Neural cell (in vitro differentiated cells): ENCODE measurements around the gene GLS.

ENCODE experiments used
- EP300 ChIP-seq: fragments of 450-650 bp; conservative IDR thresholded peaks from 2 replicates; pipeline ENCODE4 v1.6.1; 2014; ENCODE audit warnings: antibody characterized with exemption, mild to moderate bottlenecking, moderate library complexity; ENCODE audit not compliant: poor library complexity, severe bottlenecking
- EZH2 ChIP-seq: fragments of 200-600, 300-800 bp; shearing (Covaris generic), sonication (generic); IDR thresholded peaks from 2 replicates; pipeline ENCODE4 v1.6.1; 2014; ENCODE audit warnings: antibody characterized with exemption, low read length, borderline replicate concordance, mild to moderate bottlenecking; ENCODE audit not compliant: insufficient read depth, poor library complexity, severe bottlenecking
- MXI1 ChIP-seq: fragments of 450-650 bp; conservative IDR thresholded peaks from 2 replicates; pipeline ENCODE4 v1.6.1; 2014; ENCODE audit warnings: antibody characterized with exemption, mild to moderate bottlenecking; ENCODE audit not compliant: poor library complexity, severe bottlenecking
- POLR2AphosphoS5 ChIP-seq: IDR thresholded peaks from 2 replicates; pipeline ENCODE4 v1.6.1; 2012
- RAD21 ChIP-seq: fragments of 450-650 bp; conservative IDR thresholded peaks from 2 replicates; pipeline ENCODE4 v1.6.1; 2014; ENCODE audit warnings: antibody characterized with exemption, mild to moderate bottlenecking, moderate library complexity
- SMC3 ChIP-seq: fragments of 450-650 bp; conservative IDR thresholded peaks from 2 replicates; pipeline ENCODE4 v1.6.1; 2014; ENCODE audit warnings: antibody characterized with exemption, mild to moderate bottlenecking, moderate library complexity; ENCODE audit not compliant: poor library complexity
- TF ChIP-seq, protein P1 (sequence below): fragments of 450-650 bp; IDR thresholded peaks from 2 replicates; pipeline ENCODE4 v1.5.1; 2014; ENCODE audit warnings: antibody characterized with exemption, mild to moderate bottlenecking, moderate library complexity; ENCODE audit not compliant: poor library complexity, severe bottlenecking
- TF ChIP-seq, protein P2 (sequence below): IDR thresholded peaks from 2 replicates; pipeline ENCODE4 v1.6.1; 2012; ENCODE audit warnings: borderline replicate concordance

GRCh38 chr2:190976521-190976920, 95.9 kb downstream of the GLS start:
- TF ChIP-seq, protein P1, sequence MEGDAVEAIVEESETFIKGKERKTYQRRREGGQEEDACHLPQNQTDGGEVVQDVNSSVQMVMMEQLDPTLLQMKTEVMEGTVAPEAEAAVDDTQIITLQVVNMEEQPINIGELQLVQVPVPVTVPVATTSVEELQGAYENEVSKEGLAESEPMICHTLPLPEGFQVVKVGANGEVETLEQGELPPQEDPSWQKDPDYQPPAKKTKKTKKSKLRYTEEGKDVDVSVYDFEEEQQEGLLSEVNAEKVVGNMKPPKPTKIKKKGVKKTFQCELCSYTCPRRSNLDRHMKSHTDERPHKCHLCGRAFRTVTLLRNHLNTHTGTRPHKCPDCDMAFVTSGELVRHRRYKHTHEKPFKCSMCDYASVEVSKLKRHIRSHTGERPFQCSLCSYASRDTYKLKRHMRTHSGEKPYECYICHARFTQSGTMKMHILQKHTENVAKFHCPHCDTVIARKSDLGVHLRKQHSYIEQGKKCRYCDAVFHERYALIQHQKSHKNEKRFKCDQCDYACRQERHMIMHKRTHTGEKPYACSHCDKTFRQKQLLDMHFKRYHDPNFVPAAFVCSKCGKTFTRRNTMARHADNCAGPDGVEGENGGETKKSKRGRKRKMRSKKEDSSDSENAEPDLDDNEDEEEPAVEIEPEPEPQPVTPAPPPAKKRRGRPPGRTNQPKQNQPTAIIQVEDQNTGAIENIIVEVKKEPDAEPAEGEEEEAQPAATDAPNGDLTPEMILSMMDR, result no peak
- no peak for TF ChIP-seq RAD21
- TF ChIP-seq POLR2AphosphoS5, result no peak
- no peak for TF ChIP-seq MXI1
- TF ChIP-seq, protein P2, sequence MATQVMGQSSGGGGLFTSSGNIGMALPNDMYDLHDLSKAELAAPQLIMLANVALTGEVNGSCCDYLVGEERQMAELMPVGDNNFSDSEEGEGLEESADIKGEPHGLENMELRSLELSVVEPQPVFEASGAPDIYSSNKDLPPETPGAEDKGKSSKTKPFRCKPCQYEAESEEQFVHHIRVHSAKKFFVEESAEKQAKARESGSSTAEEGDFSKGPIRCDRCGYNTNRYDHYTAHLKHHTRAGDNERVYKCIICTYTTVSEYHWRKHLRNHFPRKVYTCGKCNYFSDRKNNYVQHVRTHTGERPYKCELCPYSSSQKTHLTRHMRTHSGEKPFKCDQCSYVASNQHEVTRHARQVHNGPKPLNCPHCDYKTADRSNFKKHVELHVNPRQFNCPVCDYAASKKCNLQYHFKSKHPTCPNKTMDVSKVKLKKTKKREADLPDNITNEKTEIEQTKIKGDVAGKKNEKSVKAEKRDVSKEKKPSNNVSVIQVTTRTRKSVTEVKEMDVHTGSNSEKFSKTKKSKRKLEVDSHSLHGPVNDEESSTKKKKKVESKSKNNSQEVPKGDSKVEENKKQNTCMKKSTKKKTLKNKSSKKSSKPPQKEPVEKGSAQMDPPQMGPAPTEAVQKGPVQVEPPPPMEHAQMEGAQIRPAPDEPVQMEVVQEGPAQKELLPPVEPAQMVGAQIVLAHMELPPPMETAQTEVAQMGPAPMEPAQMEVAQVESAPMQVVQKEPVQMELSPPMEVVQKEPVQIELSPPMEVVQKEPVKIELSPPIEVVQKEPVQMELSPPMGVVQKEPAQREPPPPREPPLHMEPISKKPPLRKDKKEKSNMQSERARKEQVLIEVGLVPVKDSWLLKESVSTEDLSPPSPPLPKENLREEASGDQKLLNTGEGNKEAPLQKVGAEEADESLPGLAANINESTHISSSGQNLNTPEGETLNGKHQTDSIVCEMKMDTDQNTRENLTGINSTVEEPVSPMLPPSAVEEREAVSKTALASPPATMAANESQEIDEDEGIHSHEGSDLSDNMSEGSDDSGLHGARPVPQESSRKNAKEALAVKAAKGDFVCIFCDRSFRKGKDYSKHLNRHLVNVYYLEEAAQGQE, result no peak
- no peak for TF ChIP-seq EZH2
- no peak for TF ChIP-seq EP300
- TF ChIP-seq SMC3, result no peak
